ENCODE data around the gene PRMT3. TPM values are rescaled to one million over a fixed set of nuclear protein-coding genes. Genes with fewer than 3 reads are reported as not detected.
"Not testable (repeated sequence)": the region's sequence is repeated elsewhere in the genome, so short reads cannot be mapped to it uniquely, and the experiment has no call there.

Gene PRMT3
- total RNA-seq: 10 to 100 TPM; 21.4 to 42.0 TPM

GRCh38 chr11:20387261-20388095 is at the start of gene PRMT3:
Gene PRMT3, plus strand, starts transcription at chr11:20387716. Its CDS starts 31 bp downstream, at chr11:20387747.
- Mint-ChIP-seq H3K4me1 (no peaks in the 10 kb centered on the region), H3K36me3 (ENCODE audit: low read depth) (peaks cover 54% of the 10 kb centered on the region), H3K4me3 (peak within 1 kb of the TSS; percentile 95), H3K9me3 (no peaks in the 10 kb centered on the region), H3K27ac (peak within 1 kb of the TSS; percentile 98), H3K27me3 (no peaks in the 10 kb centered on the region)
- peak; percentile 92 for ATAC-seq (replicated peaks)

GRCh38 chr11:20342347-20343141 is 45.0 kb upstream of the PRMT3 start:
- H3K27me3 Mint-ChIP-seq: peaks cover 37% of the 10 kb centered on the region
- no peaks in the 10 kb centered on the region for H3K9me3 Mint-ChIP-seq
- ATAC-seq (replicated peaks): no peak
- no peak overlapping the region for H3K4me3 Mint-ChIP-seq
- H3K4me1 Mint-ChIP-seq: no peaks in the 10 kb centered on the region
- no peak overlapping the region for H3K27ac Mint-ChIP-seq
- H3K36me3 Mint-ChIP-seq (ENCODE audit: low read depth): no peaks in the 10 kb centered on the region

GRCh38 chr11:20351136-20351535 is 36.4 kb upstream of the PRMT3 start:
- Mint-ChIP-seq H3K4me1 (peaks cover 10% of the 10 kb centered on the region), H3K27ac (no peak overlapping the region), H3K9me3 (no peaks in the 10 kb centered on the region), H3K27me3 (no peaks in the 10 kb centered on the region), H3K36me3 (ENCODE audit: low read depth) (no peaks in the 10 kb centered on the region), H3K4me3 (no peak overlapping the region)
- ATAC-seq (replicated peaks): no peak

- Mint-ChIP-seq H3K9me3 (no peaks in the 10 kb centered on the region), H3K4me3 (no peak overlapping the region), H3K27me3 (no peaks in the 10 kb centered on the region), H3K27ac (peak overlapping the region; percentile 5), H3K4me1 (peaks cover 10% of the 10 kb centered on the region), H3K36me3 (ENCODE audit: low read depth) (no peaks in the 10 kb centered on the region)
- no peak for ATAC-seq (replicated peaks)
These were observed 35.7 kb upstream of the PRMT3 start for GRCh38 chr11:20351751-20352262.

GRCh38 chr11:20353829-20354434 is 33.6 kb upstream of the PRMT3 start:
- Mint-ChIP-seq H3K27me3 (no peaks in the 10 kb centered on the region), H3K4me1 (peaks cover 10% of the 10 kb centered on the region), H3K4me3 (no peak overlapping the region), H3K9me3 (no peaks in the 10 kb centered on the region), H3K36me3 (ENCODE audit: low read depth) (no peaks in the 10 kb centered on the region), H3K27ac (no peak overlapping the region)
- ATAC-seq (replicated peaks): peak; percentile 60

- no peak overlapping the region for H3K4me3 Mint-ChIP-seq
- no peaks in the 10 kb centered on the region for H3K9me3 Mint-ChIP-seq
- no peaks in the 10 kb centered on the region for H3K27me3 Mint-ChIP-seq
- no peaks in the 10 kb centered on the region for H3K36me3 Mint-ChIP-seq (ENCODE audit: low read depth)
- H3K4me1 Mint-ChIP-seq: peaks cover 12% of the 10 kb centered on the region
- no peak for ATAC-seq (replicated peaks)
- H3K27ac Mint-ChIP-seq: no peak overlapping the region
These were observed 32.0 kb upstream of the PRMT3 start for GRCh38 chr11:20355221-20356219.

GRCh38 chr11:20357150-20357549 is 30.4 kb upstream of the PRMT3 start:
- H3K27ac Mint-ChIP-seq: no peak overlapping the region
- H3K9me3 Mint-ChIP-seq: no peaks in the 10 kb centered on the region
- peaks cover 13% of the 10 kb centered on the region for H3K4me1 Mint-ChIP-seq
- H3K4me3 Mint-ChIP-seq: no peak overlapping the region
- no peak for ATAC-seq (replicated peaks)
- no peaks in the 10 kb centered on the region for H3K36me3 Mint-ChIP-seq (ENCODE audit: low read depth)
- no peaks in the 10 kb centered on the region for H3K27me3 Mint-ChIP-seq

- peak overlapping the region; percentile 79 for H3K4me3 Mint-ChIP-seq
- H3K27ac Mint-ChIP-seq: peak overlapping the region; percentile 83
- H3K27me3 Mint-ChIP-seq: no peaks in the 10 kb centered on the region
- H3K36me3 Mint-ChIP-seq (ENCODE audit: low read depth): peaks cover 25% of the 10 kb centered on the region
- peaks cover 16% of the 10 kb centered on the region for H3K4me1 Mint-ChIP-seq
- ATAC-seq (replicated peaks): peak; percentile 46
- peaks cover 6% of the 10 kb centered on the region for H3K9me3 Mint-ChIP-seq
These were observed 26.9 kb upstream of the PRMT3 start for GRCh38 chr11:20360650-20361049.

- peak overlapping the region; percentile 81 for H3K4me3 Mint-ChIP-seq
- peak overlapping the region; percentile 80 for H3K27ac Mint-ChIP-seq
- peaks cover 6% of the 10 kb centered on the region for H3K9me3 Mint-ChIP-seq
- H3K4me1 Mint-ChIP-seq: peaks cover 25% of the 10 kb centered on the region
- ATAC-seq (replicated peaks): no peak
- H3K27me3 Mint-ChIP-seq: no peaks in the 10 kb centered on the region
- peaks cover 40% of the 10 kb centered on the region for H3K36me3 Mint-ChIP-seq (ENCODE audit: low read depth)
These were observed 25.0 kb upstream of the PRMT3 start for GRCh38 chr11:20362481-20362880.

GRCh38 chr11:20363149-20363499 is 24.4 kb upstream of the PRMT3 start:
- Mint-ChIP-seq H3K27ac (peak overlapping the region; percentile 80), H3K27me3 (no peaks in the 10 kb centered on the region), H3K36me3 (ENCODE audit: low read depth) (peaks cover 44% of the 10 kb centered on the region), H3K4me1 (peaks cover 27% of the 10 kb centered on the region), H3K4me3 (peak overlapping the region; percentile 81), H3K9me3 (peaks cover 6% of the 10 kb centered on the region)
- no peak for ATAC-seq (replicated peaks)

- Mint-ChIP-seq H3K4me3 (peak within 1 kb of the TSS; percentile 81), H3K4me1 (peaks cover 33% of the 10 kb centered on the region), H3K27ac (peak within 1 kb of the TSS; percentile 86), H3K9me3 (peaks cover 6% of the 10 kb centered on the region), H3K36me3 (ENCODE audit: low read depth) (peaks cover 50% of the 10 kb centered on the region), H3K27me3 (no peaks in the 10 kb centered on the region)
- peak; percentile 77 for ATAC-seq (replicated peaks)
These were observed 23.8 kb upstream of the PRMT3 start, which contains the start of gene HTATIP2 for GRCh38 chr11:20363500-20364340. Gene HTATIP2, plus strand, starts transcription at chr11:20363714. Its CDS starts 524 bp downstream, at chr11:20364238.

GRCh38 chr11:20364341-20364792 is 23.1 kb upstream of the PRMT3 start:
- Mint-ChIP-seq H3K27me3 (no peaks in the 10 kb centered on the region), H3K9me3 (peaks cover 6% of the 10 kb centered on the region), H3K27ac (peak overlapping the region; percentile 86), H3K36me3 (ENCODE audit: low read depth) (peaks cover 57% of the 10 kb centered on the region), H3K4me1 (peaks cover 35% of the 10 kb centered on the region), H3K4me3 (peak overlapping the region; percentile 81)
- ATAC-seq (replicated peaks): no peak

GRCh38 chr11:20365465-20365864 is 22.1 kb upstream of the PRMT3 start:
- peak overlapping the region; percentile 69 for H3K27ac Mint-ChIP-seq
- H3K36me3 Mint-ChIP-seq (ENCODE audit: low read depth): peaks cover 68% of the 10 kb centered on the region
- not testable (repeated sequence) for H3K9me3 Mint-ChIP-seq; ATAC-seq (replicated peaks); H3K27me3 Mint-ChIP-seq
- H3K4me3 Mint-ChIP-seq: peak overlapping the region; percentile 81
- H3K4me1 Mint-ChIP-seq: peaks cover 34% of the 10 kb centered on the region

All from activated T-helper 17 cell treated with anti-CD3 and anti-CD28 coated beads, Interleukin-2, amount 50 U/mL, for 72 hours (primary cell).